ENCODE data around the gene TBC1D20.

GRCh38 chr20:407133-407952, 55.0 kb downstream of the TBC1D20 start:
- TF ChIP-seq EZH2 (IDR thresholded peaks at IDR 0.05; ENCODE audit: insufficient read depth, low read length) (no peak), CTCF (IDR thresholded peaks at IDR 0.05; ENCODE audit: insufficient read depth, low read depth, low read length) (peak; percentile 17)

Measured in astrocyte (in vitro differentiated cells and primary cell).